D341Med (cell line): ENCODE data around the gene GNAL.
"Not testable (repeated sequence)": the region's sequence is repeated elsewhere in the genome, so short reads cannot be mapped to it uniquely, and the experiment has no call there.

Experiments
- DNase-seq: peaks from one replicate; pipeline ENCODE4 v3.0.0; 2012; ENCODE audit warnings: low spot score

GNAL gene

DNA sequence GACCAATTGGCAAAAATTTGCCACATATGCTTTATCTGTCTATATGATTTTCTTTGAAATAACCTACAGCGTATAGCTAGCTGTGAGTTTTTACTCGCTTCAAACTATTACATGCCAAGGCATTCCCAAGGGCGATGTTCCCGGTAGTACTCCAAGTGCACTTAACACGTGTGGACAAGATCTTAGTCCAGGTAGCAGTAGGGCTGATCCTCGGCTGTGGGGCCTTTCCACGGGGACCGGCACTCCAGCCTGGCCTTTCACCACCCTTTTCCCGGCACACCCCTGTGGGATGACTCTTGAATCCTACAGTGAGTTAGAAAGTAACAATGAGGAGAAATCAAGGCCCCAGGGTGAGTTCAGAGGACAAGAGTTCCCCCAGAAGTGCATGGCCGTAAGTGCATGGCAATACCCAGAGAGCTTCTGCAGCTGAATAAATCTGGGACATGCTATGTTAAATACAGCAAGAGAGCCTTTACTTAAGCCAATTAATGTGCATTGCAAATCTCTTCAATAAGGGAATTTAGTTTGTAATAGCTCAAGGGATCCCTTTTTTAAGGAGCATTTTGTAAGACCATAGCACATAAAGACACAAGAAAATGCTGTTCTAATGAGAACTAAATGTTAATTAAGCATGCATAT lies 188.6 kb downstream of the GNAL start:
- DNase-seq = no peak

DNA sequence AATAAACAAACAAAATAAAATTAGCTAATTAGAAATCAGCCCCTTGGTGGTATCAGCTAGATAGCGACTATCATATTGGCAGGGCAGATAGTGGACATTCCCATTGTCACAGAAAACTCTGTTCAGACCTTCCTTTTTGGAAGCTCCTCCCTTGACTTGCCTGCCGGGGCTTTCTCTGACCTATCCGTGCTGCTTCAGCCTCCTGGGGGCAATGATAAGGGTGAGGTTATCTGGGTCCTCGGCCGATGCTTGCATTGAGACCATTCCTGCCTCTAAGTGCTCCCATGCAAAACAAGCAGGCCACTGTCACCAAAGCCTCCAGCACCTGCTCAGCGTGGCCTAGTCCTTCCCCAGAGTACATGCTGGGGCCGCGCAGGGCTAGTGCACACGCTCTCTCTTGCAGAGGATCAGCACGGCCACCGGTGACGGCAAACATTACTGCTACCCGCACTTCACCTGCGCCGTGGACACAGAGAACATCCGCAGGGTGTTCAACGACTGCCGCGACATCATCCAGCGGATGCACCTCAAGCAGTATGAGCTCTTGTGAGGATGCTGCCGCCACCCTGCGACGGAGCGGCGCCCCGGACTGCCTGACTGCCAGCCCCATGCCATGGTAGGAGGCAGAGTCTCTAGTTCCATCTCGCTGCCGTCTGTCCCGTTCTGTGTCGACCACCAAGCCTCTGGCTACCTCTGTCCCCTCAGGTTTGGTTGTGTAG lies 191.7 kb downstream of the GNAL start:
- no peak for DNase-seq

DNA sequence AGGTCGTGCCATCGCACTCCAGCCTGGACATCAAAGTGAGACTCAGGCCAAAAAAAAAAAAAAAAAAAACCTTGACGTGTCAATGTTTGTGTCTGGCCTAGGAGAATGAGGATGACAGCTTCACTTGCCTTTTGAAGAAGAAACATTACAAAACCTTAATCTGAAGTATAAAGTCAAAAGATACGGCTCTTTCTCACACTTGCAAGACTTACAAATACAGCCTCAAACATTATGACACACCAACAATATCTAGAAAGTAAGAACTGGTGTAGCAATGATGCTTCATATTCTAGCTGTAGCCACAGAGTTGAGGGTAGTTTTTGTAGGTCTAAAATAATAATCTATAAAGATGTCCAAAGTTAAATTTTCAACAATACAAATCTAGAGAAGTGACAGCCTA lies 193.6 kb downstream of the GNAL start:
- no peak for DNase-seq

DNA sequence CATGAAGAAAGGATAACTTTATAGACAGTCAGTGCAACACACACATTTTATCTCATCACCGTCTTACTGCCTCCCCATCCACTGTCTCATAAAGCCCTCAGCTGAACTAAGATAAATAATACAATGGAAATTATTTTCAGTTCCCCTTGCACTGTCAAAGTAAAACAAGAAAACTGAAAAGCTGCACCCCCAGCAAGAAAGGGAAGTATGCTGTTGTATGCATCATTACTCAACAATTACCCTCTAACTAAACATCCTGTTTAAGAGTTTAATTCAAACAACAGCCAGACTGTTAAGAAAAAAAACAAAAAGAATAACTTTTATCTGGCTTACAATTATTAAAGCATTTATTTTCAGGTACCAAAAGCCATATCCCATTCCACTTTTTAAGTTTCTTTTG lies 194.1 kb downstream of the GNAL start:
- no peak for DNase-seq

DNA sequence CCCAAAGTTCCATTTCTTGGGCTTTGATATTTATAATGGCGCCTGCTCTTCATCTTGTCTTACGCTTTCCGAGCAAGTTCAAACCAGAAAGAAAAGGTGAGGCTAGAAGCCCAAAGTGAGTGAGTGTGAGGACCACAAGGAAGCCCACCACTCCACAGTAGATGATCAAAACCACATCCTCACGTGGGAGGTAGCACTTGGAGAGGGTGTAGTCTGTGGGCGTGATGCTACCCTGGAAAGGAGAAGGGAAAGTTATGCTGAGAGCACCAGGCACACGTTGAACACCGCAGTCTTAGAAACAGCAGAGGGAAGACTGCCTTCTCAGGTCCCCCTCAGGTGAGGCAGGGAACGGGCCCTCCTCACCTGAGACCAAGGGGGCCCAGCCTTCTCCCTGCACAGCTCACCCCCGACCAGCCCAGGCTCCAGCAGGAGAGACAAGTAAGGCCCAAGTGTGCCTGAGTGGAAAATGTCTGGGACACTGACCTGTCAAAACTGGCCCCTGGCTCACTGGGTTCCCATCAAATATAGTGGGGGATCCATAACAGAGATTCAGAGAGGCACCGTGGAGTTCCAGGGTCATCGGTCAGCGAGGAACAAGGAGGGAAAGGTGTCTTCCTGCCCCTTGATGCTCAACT lies 195.4 kb downstream of the GNAL start:
- DNase-seq = no peak

DNA sequence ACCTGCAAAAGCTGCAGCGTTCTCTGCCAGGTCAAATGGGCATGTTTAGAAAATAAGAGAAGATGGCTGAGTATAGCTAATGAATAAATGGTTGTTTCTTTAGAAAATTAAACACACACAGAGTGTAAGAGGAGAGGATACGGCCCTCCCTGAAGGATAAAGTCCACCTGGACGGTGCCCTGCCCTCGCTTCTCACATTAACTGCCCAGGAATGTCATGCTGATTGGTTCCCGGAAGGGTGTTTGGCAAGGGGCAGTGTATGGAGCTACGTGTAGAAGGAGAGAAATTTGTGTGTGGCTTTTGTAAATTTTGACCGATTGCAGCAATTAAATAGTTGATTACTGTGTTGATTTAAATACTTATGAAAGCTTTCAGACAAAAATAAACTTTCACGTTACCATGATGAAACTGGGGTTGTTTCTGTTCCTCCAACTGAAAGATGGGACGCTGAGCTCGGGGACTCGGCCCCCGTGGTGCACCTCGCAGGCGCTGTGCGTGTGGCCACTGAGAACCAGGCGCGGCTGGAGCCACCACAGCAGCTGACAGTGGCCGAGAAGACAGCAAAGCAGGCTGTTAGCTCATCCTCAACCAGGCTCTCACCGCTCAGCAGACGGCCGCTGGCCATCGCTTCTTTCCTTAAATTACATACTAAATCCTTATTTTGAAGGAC lies 196.3 kb downstream of the GNAL start:
- no peak for DNase-seq

DNA sequence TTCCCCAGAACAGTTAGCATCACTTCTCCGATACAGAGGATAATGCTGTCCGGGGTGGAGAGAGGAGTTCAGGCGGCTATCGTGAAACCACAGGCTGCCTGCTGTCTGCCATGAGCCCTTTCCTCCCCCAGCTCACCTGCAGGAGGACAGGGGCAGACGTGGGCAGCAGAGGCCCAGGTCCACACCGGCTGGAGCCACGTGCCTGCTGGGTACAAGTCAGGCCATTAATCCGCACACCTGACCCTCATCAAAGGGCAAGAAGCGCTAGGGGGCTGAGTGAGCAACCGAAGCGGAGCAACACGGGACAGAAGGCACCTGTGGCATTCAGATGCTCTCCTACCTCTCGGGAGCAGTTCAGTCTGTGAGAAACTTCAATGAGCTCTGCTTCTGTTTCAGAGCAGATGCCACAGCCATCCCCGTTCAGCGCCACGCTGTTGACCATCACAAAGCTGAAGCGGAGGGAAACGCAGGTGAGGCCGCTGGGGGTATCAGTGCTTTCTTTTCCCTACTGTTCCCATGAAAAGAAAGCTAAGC lies 197.6 kb downstream of the GNAL start:
- DNase-seq = no peak

DNA sequence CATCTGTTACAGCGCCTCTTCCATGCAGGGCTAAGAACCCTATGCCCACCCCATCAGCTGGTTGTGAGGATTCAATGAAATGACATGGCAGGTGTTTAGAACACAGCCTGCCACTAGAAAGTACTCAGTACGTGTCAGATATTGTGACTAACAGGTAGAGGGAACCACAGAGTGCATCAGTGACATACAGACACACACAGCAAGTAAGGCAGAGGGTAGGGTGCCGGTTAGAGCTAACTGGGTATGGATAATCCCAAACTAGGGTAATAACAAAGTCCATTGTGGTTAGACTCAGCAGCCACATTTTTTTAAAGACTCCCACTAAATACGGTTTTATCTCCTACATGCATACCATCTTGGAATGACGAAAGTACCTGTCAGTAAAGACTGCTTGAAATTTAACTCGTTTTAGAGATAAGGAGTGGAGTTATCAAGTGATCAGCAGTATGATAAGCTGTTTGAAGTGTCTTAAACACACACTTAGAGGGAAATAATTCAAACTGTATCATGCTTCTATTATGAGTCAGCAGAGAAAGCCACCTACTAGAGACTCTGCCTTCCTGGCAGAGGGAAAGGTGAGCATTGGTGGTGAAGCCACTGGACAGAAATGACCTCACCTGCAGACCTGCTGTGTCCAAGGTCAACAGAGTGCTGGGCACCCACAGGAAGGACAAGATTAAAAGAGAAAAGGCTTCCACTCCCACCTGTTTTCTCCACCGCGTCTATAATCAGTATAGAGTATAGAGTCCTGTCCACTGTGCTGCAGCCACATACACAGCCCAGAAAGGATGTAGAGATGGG lies 198.5 kb downstream of the GNAL start:
- no peak for DNase-seq

DNA sequence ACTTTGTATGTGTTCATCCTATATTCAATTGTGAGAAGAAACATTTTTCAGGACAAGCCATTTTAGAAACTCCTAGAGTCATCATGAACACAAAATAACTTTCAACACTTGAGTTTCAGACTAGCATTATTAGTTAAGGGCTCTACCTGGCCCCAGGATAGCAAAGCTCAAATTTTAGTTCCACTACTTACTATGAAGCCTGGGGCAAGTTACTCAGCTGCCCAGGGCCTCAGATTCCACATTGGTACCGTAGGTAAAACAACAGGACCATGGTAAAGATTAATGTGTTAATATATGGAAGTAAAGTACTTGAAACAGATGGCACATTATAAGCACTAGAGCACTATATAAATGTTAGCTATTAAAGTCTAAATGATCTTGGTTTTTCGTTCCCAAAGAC lies 199.7 kb downstream of the GNAL start:
- no peak for DNase-seq

DNA sequence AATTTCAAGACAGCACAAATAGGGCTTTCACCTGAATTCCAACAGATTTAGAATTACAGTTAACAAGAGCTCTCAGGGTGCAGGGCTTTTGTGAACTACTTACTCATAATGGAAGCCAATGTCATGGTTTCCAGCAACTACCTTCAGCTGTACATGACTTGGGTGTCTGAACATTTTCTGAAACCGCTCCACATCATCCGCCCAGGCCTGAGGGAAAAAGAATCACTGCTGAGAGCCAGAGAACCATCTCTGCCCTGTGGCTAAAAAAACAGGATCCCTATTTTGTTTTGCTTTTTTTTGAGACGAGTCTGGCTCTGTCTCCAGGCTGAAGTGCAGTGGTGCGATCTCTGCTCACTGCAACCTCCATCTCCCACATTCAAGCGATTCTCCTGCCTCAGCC lies 200.2 kb downstream of the GNAL start:
- no peak for DNase-seq

DNA sequence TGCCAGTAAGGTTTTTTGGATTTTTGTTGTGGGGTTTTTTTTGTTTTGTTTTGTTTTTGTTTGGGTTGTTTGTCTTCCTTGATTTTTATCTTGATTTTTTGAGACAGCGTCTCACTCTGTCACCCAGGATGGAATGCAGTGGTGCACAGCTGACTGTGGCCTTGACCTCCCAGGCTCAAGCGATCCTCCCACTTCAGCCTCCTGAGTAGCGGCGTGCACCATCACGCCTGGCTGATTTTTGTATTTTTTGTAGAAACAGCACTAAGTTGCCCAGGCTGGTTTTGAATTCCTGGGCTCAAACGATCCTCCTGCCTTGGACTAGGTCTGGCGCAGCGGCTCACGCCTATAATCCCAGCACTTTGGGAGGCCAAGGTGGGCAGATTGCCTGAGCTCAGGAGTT lies 202.7 kb downstream of the GNAL start:
- no peak for DNase-seq

DNA sequence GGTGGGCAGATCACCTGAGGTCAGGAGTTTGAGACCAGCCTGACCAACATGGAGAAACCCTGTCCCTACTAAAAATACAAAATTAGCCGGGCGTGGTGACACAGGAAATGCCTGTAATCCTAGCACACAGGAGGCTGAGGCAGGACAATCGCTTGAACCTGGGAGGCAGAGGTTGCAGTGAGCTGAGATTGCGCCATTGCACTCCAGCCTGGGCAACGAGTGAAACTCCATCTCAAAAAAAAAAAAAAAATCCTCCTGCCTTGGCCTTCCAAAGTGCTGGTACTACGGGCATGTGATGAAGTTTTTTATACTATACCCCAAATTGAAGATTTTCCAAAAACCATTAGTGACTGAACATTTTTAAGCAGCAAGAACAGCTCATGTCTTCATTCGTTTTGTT lies 203.4 kb downstream of the GNAL start:
- not testable (repeated sequence) for DNase-seq

DNA sequence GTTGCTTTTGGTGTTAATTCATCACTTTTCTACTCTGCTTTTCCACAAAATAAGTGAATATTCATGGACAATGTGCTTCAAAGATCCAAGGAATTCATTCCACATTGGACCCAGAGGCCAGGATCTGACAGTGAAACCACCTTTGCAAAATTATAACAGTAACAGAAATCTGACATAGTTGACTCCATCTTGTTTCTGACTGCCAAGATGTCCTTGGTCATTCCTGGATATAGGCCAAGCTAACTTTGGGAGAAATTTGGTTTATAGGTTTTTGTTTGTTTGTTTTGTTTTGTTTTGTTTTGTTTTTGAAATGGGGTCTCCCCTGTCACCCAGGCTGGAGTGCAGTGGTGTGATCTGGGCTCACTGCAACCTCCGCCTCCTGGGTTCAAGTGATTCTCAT lies 208.7 kb downstream of the GNAL start:
- no peak for DNase-seq

DNA sequence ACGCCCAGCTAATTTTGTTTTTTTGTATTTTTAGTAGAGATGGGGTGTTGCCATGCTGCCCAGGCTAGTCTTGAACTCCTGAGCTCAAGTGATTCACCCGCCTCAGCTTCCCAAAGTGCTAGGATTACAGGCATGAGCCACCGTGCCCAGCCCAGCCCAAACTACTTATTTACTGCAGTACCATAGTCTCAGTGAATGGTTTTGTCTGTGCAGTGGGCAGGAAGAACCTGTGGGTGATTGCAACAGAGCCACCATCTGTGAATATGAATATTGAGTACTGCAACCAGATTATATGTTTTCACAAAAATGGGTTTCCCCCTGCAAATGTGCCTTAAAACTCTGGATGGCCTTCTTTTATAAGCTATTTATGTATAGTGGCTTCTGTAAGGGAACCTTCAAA lies 210.0 kb downstream of the GNAL start:
- DNase-seq = no peak

DNA sequence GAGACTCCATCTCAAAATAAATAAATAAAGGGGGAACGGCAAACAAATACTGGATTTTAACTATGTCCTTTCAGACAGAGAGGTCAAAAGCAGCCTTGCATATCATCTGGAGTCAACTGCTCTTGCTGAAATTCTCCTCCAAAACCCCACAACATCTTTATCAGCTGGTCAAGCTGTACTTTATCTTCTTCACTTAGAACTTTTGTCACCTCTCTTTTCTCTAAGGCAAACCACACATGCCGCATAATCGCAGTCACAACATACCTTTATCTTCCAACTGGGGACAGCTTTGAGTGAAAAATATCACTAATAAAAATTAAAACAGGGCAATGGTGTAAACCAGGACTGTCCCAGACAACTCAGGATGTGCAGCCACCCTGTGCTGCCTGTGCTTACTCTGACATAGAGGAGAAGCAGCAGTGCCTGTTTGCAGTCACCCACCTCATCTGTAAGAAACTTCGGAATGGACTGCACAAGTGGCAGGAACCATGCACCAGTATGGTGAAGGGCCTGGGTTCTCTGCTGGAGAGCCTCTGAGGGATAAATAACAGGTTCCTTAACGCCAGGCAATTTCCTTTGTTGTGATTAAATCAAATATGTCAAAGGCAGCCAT lies 212.9 kb downstream of the GNAL start:
- DNase-seq = no peak

DNA sequence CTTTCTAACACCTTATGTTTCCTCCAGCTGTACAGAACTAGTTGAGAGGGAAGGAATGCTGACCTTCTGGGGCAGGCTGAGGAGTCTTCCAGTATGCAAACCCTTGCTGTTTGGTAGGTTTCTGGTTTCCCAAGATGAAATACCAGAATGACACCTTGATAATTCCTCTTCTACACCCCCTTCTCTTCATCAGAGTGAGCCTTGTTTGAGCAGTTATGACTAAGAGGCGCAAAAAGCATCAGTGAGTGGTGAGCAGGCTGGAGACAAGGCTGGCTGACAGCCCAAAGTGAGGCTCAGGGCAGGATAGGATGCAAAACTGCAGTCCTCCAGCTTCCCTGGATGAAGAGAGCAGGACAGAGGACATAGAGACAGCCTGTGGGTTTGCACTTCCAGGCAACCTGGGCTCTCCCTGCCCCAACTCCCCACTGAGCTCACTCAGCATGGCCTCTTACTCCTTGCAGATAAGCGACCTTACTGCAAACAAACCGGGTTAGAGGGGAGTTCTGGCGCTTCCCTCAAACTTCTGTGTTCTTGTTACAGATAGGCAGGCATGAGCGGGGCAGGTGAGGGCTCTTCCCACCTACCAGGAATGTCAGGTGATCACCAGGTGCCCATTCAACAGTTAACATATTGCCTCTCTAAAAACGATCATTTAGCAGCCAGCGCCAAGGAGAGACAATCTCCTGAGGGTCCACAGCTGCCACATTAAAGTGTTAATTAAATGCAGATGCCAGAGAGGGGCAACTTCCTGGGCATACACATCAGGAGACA lies 213.6 kb downstream of the GNAL start:
- DNase-seq = no peak

DNA sequence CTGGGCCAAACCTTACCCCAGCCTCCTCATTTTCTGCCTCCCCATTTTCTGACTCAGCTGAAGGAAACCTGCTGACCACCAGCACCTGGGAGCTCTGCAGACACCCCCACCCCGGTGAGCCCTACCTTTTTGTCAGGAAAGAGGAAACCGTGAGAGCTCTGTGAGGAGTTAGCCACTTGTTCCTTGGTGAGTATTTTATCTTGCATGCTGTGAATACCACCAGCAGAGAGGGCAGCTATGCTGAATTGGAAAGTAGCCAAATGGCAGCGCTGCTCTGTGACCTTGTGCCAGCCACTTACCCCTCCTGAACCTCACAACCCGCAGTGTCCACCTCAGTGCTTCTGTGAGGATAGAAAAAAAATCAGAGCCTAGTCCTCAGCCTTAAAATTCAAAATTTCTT lies 216.5 kb downstream of the GNAL start:
- no peak for DNase-seq

DNA sequence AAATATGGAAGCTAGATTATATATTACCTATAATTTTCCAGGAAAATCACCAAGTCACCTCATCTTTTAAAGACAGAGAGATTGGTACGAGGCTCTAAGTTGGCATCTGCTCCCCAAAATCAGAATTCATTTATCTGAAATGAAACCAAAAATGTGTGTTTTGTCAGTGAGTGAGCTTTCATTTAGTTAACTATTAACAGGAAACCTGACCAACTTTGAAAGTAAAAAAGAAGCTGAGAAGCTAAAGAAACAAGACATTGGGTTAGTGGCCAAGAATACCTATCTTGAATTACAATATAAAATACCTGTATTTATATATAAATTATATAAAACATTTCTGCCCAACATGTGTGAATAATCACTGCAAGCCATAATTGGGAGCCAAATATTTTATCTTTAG lies 217.1 kb downstream of the GNAL start:
- DNase-seq = no peak

DNA sequence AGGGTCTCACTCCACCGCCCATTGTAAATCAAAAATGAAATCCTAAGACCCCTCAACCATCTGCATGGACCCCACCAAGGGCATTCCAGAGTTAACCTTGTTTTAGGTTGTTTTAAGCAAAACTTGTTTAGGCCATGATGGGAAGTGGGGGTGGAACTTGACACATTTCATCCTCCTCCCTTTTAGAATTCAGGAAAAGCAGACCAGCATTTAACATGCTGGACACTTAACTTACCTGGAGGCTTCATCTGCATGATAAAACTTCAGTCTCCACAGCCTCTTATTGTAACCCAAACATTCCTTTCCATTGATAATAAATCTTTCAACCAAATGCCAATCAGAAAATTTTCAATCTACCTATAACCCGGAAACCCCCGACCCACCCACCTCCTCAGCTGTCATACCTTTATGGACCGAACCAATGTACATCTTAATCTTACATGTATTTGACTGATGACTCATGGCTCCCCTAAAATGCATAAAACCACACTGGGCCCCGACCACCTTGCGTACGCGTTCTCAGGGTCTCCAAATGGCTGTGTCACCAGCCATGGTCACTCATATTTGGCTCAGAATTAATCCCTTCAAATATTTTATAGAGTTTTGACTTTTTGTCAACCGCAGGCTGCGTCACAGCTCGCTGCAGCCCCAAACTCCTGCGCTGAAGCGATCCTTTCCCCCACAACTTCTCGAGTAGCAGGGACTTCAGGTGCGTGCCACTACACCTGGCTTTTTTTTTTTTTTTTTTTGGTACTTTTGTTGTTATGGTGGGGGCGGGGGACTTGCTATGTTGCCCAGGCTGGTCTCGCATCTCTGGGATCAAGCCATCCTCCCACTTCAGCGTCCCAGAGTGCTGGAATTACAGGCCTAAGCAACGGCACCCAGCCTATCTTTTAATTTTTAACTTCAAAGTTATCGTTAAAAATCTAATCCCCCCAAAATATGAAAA lies 218.1 kb downstream of the GNAL start:
- no peak for DNase-seq
